K562 (cell line): ENCODE data around the gene PRR9.

ENCODE experiments used
- BACH1 ChIP-seq: fragments of 200-800 bp; sonication (Bioruptor generic); IDR thresholded peaks from 2 replicates; pipeline ENCODE4 v1.6.1; 2016; ENCODE audit warnings: missing genetic modification characterization, missing compliant biosample characterization
- CTCF ChIP-seq, 3 experiments: IDR thresholded peaks in 2 of 3; conservative IDR thresholded peaks in 1 of 3; 2 replicates each; pipeline ENCODE4 v1.5.1; 2011 to 2012; ENCODE audit warnings: low read length in 3 of 3, mild to moderate bottlenecking in 3 of 3, control low read depth in 2 of 3, improper control_type of control experiment in 1 of 3, inconsistent platforms in 1 of 3, low read depth in 1 of 3, mixed read lengths in 1 of 3, moderate library complexity in 1 of 3; ENCODE audit not compliant: insufficient read depth in 2 of 3
- EZH2 ChIP-seq: IDR thresholded peaks from 2 replicates; pipeline ENCODE4 v1.6.1; 2012; ENCODE audit warnings: low read depth, mild to moderate bottlenecking, inconsistent platforms, low read length, borderline replicate concordance
- NFE2 ChIP-seq: IDR thresholded peaks from 2 replicates; pipeline ENCODE4 v1.6.1; 2014; ENCODE audit warnings: antibody characterized with exemption, low read depth
- PHF21A ChIP-seq: fragments of 450-650 bp; IDR thresholded peaks from 2 replicates; pipeline ENCODE4 v1.6.1; 2017; ENCODE audit warnings: low read depth, borderline replicate concordance
- ZNF316 ChIP-seq: fragments of 450-650 bp; IDR thresholded peaks from 2 replicates; pipeline ENCODE4 v1.6.1; 2016
- TF ChIP-seq, protein P1 (sequence below): IDR thresholded peaks from 2 replicates; pipeline ENCODE4 v1.6.1; 2011; ENCODE audit not compliant: insufficient read length; ENCODE audit errors: extremely low read depth

DNA sequence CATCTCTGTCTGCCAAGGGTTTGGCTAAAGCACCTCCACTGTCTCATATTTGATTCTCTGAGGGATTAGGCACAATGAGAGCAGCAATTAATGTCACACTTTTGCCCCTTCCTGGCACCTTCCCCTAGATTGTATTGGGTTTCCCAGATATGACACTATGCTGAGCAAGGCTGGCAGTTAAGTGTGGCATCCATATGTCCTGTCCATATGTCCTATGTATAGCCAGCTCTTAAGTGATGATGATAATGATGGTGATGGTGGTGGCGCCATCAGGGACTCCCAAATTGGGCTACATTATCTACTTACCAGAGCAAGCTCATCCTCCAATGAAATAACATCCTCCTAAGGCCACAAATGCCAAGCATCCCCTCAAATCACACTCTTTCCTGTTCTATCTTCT lies 28.6 kb downstream of the PRR9 start:
- no peak for TF ChIP-seq CTCF (IDR thresholded peaks at IDR 0.05 in 2 of 3, conservative IDR thresholded peaks at IDR 0.05 in 1 of 3; ENCODE audit: insufficient read depth in 2 of 3, low read depth in 1 of 3, low read length in 3 of 3)
- TF ChIP-seq EZH2 = no peak
- TF ChIP-seq BACH1 (tag) = no peak
- TF ChIP-seq ZNF316 = no peak
- TF ChIP-seq NFE2 = no peak
- no peak for TF ChIP-seq PHF21A
- TF ChIP-seq, protein P1, sequence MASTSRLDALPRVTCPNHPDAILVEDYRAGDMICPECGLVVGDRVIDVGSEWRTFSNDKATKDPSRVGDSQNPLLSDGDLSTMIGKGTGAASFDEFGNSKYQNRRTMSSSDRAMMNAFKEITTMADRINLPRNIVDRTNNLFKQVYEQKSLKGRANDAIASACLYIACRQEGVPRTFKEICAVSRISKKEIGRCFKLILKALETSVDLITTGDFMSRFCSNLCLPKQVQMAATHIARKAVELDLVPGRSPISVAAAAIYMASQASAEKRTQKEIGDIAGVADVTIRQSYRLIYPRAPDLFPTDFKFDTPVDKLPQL = no peak
